Coronary artery (tissue), 2 donors: Measurements from ENCODE around the gene ANKMY2.

ENCODE experiments used
- DNase-seq: peaks from one replicate; pipeline ENCODE4 v3.0.0-alpha.2; 2017; ENCODE audit warnings: low spot score
- H3K27ac ChIP-seq, 2 donors: fragments of 200-600 bp; sonication (generic); one replicate each; pipeline ENCODE4 v1.5.1; 2016 to 2019
- H3K4me3 ChIP-seq: fragments of 200-600 bp; sonication (generic); 2 replicates; pipeline ENCODE4 v1.5.1; 2016; ENCODE audit warnings: mild to moderate bottlenecking, moderate library complexity
- TF ChIP-seq, protein P1 (sequence below): fragments of 200-600 bp; sonication (generic); IDR thresholded peaks from one replicate; pipeline ENCODE4 v1.5.1; 2019; ENCODE audit warnings: antibody characterized with exemption

The ANKMY2 gene

DNA sequence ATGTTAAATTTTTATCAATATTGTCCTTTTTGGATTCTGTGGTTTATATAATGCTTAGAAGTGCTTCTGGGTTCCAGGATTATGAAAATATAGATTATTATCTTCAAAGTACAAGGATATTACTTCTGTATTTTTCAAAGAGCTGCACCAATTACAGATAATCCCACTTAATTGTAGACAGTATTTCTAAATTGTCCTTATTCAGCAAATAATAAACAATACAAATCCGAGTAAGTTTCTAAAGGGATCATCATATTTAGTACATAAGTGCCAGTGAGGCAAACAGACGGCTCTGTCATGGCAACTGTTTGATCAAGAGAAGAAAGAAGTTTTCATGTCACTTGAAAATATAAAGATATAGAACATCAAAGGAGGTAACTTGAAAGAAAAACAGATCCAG lies 19.2 kb downstream of the ANKMY2 start:
- H3K27ac ChIP-seq, result no peak overlapping the region
- TF ChIP-seq, protein P1, sequence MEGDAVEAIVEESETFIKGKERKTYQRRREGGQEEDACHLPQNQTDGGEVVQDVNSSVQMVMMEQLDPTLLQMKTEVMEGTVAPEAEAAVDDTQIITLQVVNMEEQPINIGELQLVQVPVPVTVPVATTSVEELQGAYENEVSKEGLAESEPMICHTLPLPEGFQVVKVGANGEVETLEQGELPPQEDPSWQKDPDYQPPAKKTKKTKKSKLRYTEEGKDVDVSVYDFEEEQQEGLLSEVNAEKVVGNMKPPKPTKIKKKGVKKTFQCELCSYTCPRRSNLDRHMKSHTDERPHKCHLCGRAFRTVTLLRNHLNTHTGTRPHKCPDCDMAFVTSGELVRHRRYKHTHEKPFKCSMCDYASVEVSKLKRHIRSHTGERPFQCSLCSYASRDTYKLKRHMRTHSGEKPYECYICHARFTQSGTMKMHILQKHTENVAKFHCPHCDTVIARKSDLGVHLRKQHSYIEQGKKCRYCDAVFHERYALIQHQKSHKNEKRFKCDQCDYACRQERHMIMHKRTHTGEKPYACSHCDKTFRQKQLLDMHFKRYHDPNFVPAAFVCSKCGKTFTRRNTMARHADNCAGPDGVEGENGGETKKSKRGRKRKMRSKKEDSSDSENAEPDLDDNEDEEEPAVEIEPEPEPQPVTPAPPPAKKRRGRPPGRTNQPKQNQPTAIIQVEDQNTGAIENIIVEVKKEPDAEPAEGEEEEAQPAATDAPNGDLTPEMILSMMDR, result no peak
- no peak for DNase-seq
- H3K4me3 ChIP-seq, result no peak overlapping the region

DNA sequence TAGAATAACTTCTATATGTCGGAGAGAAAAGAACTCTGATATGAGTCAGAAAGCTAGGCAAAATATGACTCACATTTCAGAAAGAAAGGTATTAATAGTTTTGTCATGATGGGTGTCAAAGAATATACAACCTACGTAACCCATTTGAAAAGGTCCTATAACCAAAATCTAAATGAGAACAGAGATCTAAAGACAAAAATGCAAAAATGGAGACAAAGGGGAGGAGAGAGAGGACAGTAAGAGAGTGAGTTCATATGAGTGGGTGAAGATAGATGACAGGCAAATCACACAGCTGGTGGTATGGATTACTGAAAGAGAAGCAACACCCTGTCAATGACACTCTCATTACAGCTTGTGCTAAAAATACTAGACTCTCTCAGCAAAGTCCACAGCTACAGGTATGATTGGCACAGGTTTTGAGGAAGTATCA lies 25.6 kb downstream of the ANKMY2 start:
- DNase-seq, result no peak
- Histone ChIP-seq H3K27ac (no peak overlapping the region), H3K4me3 (no peak overlapping the region)
- TF ChIP-seq, protein P1, result no peak

DNA sequence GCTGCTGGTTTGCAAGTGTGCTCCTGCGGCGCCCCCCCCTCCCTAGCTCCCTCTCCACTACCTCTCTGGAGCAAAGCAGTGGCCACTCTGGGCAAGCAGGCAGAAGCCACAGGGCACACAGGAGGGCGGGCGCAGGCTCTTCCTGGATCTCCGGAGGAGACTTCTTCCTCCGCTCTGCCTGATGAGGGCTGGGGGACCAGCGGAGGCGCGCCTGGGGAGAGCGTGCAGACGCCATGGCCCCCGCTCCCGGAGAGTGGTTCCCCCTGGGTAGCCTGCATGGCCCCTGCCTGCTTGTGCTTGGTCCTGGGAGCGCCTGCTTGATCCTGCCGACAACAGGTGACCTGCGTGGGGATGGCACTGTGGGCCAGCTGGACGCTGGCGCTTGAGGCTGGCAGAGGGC lies 29.0 kb downstream of the ANKMY2 start:
- no peak for DNase-seq
- no peak overlapping the region for H3K27ac ChIP-seq
- no peak overlapping the region for H3K4me3 ChIP-seq
- TF ChIP-seq, protein P1, result no peak

DNA sequence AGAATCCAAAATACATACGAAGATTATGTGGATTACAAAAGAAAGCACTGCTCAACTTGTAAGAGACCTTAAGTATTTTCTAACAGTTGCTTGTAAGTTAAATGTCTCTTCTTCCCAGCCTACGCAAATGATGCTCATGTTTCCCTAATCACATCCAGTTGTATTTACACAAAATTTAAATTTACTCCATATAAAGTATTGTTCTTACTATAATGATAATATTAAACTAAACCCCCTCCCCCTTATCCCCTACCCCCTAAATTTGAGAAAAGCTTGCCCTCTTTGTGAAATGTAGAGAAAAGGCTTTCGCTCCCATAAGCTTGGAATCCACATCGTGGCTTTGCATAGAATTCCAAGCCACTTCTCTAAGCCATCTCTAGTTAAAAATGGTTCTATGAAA lies 29.4 kb downstream of the ANKMY2 start:
- Histone ChIP-seq H3K4me3 (no peak overlapping the region), H3K27ac (no peak overlapping the region)
- TF ChIP-seq, protein P1, result no peak
- DNase-seq, result no peak

DNA sequence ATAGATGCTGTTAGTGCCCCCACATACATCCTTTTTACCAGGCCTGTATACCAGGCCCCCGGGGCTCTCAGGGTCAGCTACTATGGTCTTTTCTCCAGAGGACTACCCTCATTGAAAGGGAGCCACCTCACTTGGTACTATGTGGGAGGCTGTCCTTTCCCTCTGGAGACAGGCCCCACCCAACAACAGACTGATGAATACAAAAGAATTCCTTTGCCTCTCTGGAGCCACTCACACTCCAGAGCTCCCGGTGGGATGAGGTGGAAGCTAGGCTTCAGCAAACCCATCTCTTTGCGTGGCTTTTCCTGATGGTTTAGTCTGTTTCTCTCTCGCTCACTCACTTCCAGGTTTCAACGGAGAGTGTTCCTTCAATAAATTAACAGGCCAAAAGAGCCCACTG lies 30.3 kb downstream of the ANKMY2 start:
- no peak overlapping the region for H3K27ac ChIP-seq
- DNase-seq, result no peak
- TF ChIP-seq, protein P1, result no peak
- H3K4me3 ChIP-seq, result no peak overlapping the region

DNA sequence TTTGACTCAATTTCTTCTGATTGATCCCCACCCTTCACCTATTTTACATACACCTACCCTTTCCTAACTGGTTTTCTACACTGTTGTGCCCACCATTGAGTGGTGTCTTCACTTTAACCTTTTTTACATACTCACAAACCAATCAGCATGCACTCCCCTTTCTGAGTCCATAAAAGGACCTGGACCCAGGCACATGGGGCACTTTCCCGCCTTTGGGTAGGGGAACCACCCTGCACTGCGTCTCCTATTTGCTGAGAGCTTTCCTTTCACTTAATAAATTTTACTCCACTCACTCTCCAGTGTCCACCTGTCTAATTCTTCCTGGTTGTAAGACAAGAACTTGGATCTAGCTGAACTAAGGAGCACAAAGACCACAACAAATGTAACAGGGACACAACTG lies 33.8 kb downstream of the ANKMY2 start:
- no peak overlapping the region for H3K27ac ChIP-seq
- DNase-seq, result no peak
- TF ChIP-seq, protein P1, result no peak
- H3K4me3 ChIP-seq, result no peak overlapping the region

DNA sequence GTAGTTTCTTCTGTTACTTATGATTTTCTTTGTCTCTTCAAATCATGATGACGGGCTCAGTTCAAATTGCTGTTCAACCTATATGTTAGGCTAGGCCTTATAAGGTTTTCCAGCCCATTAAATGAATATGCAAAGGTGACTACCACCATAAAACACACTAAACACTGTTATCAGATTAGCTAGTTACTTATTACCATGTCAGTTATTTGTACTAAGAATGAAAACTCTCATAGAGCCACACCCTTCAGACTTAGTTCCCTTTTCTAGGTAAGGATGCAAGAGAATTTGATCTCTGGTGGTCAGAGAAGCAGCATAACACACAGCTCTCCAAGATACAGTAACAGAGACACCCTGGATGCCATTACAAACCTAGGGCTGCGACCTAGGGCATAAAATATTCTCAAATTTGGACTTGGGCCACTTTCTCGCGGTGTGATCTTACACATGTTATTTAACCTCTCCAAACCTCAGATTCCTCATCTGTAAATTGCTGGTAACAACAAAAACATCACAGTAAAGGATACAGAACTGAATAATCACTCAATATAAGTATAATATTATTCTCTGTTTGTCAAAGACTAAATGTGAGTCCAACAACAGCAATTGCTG lies 35.6 kb downstream of the ANKMY2 start:
- no peak overlapping the region for H3K27ac ChIP-seq
- H3K4me3 ChIP-seq, result no peak overlapping the region
- TF ChIP-seq, protein P1, result no peak
- no peak for DNase-seq
